Measurements from ENCODE around the gene CFAP251. TPM values are rescaled to one million over a fixed set of nuclear protein-coding genes. Genes with fewer than 3 reads are reported as not detected.
"Not testable (repeated sequence)": the region's sequence is repeated elsewhere in the genome, so short reads cannot be mapped to it uniquely, and the experiment has no call there.

Gene CFAP251
- total RNA-seq, 1 experiment from 2014 or later: 5.5 TPM

DNA sequence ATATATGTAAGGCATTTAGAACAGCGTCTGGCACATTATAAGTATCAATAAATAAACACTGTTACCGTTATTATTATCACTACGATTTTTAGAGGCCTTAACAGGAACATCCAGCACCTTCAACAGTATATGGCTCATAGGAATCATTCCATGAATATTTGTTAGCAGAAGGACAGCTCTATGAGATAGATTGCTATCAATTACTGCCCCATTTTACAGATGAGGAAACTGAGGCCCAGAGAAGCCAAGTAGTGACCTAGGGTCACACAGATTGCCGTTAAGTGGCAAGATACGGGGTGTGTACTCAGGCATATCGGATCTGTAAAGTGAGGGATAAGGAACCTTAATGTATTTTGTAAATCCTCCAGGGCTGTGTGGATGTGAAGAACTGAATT is 30.3 kb upstream of the CFAP251 start:
- Histone ChIP-seq H3K27me3 (replicated peaks; ENCODE audit: insufficient read depth, low read depth, low read length, poor library complexity) (no peaks in the 10 kb centered on the region), H3K4me1 (ENCODE audit: insufficient read depth, low read length, poor library complexity, severe bottlenecking) (peaks cover 8% of the 10 kb centered on the region), H3K36me3 (ENCODE audit: insufficient read depth, low read length, poor library complexity, severe bottlenecking) (peaks cover 5% of the 10 kb centered on the region), H3K27ac (ENCODE audit: low read depth, low read length, poor library complexity, severe bottlenecking) (peak overlapping the region; percentile 94), H3K9me3 (ENCODE audit: low read depth, low read length, poor library complexity, severe bottlenecking) (no peaks in the 10 kb centered on the region), H3K4me3 (ENCODE audit: low read depth, low read length, poor library complexity, severe bottlenecking) (peak overlapping the region; percentile 87)
- DNase-seq (ENCODE audit: low spot score): no peak
- ChIA-PET POLR2A (ENCODE audit: low non-redundant PET) (interaction anchor here (0.5 to 0.6 kb wide), 4 partner anchors 23 to 111 kb away, joined by 5 to 19 read pairs (median 8); no protein-coding TSS in a partner anchor), CTCF (interaction anchor here (0.6 to 1.3 kb wide), 5 partner anchors 18 to 112 kb away, joined by 3 to 10 read pairs (median 4); partner anchors contain the start of gene RHOF)
- TF ChIP-seq EZH2 (IDR thresholded peaks at IDR 0.05; ENCODE audit: borderline replicate concordance, low read depth, low read length, poor library complexity, severe bottlenecking): no peak
- TF ChIP-seq, protein P1, sequence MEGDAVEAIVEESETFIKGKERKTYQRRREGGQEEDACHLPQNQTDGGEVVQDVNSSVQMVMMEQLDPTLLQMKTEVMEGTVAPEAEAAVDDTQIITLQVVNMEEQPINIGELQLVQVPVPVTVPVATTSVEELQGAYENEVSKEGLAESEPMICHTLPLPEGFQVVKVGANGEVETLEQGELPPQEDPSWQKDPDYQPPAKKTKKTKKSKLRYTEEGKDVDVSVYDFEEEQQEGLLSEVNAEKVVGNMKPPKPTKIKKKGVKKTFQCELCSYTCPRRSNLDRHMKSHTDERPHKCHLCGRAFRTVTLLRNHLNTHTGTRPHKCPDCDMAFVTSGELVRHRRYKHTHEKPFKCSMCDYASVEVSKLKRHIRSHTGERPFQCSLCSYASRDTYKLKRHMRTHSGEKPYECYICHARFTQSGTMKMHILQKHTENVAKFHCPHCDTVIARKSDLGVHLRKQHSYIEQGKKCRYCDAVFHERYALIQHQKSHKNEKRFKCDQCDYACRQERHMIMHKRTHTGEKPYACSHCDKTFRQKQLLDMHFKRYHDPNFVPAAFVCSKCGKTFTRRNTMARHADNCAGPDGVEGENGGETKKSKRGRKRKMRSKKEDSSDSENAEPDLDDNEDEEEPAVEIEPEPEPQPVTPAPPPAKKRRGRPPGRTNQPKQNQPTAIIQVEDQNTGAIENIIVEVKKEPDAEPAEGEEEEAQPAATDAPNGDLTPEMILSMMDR (conservative IDR thresholded peaks at IDR 0.05; ENCODE audit: low read depth, low read length): no peak; the same call in 1 of the 2 replicates
- TSS peak; percentile 96 for BruUV-seq (replicated peaks)
- intact Hi-C loops (cut with micrococcal nuclease; ENCODE audit: unreplicated experiment): loop anchor here (2.0 to 5.0 kb wide), 3 partner anchors 49 to 191 kb away; no protein-coding TSS in a partner anchor

GRCh38 chr12:121888478-121889273 is 29.7 kb upstream of the CFAP251 start, which contains the start of gene PSMD9:
TSS of gene PSMD9 (plus strand) at chr12:121888790. CDS start at chr12:121888857, 67 bp downstream.
- H3K4me1 ChIP-seq (ENCODE audit: insufficient read depth, low read length, poor library complexity, severe bottlenecking): peaks cover 14% of the 10 kb centered on the region
- peaks cover 5% of the 10 kb centered on the region for H3K36me3 ChIP-seq (ENCODE audit: insufficient read depth, low read length, poor library complexity, severe bottlenecking)
- peak within 1 kb of the TSS; percentile 87 for H3K4me3 ChIP-seq (ENCODE audit: low read depth, low read length, poor library complexity, severe bottlenecking)
- H3K9me3 ChIP-seq (ENCODE audit: low read depth, low read length, poor library complexity, severe bottlenecking): no peaks in the 10 kb centered on the region
- ChIA-PET POLR2A (ENCODE audit: low non-redundant PET) (interaction anchor here (0.5 to 0.6 kb wide), 4 partner anchors 24 to 112 kb away, joined by 5 to 19 read pairs (median 8); no protein-coding TSS in a partner anchor), CTCF (interaction anchor here (0.6 to 1.3 kb wide), 5 partner anchors 29 to 112 kb away, joined by 3 to 10 read pairs (median 3); partner anchors contain the start of genes CFAP251 and RHOF)
- DNase-seq (ENCODE audit: low spot score): peak; percentile 98
- H3K27me3 ChIP-seq (replicated peaks; ENCODE audit: insufficient read depth, low read depth, low read length, poor library complexity): no peaks in the 10 kb centered on the region
- TF ChIP-seq, protein P1 (conservative IDR thresholded peaks at IDR 0.05; ENCODE audit: low read depth, low read length): peak; percentile 63
- no peak for TF ChIP-seq EZH2 (IDR thresholded peaks at IDR 0.05; ENCODE audit: borderline replicate concordance, low read depth, low read length, poor library complexity, severe bottlenecking)
- TSS peak; percentile 76 for BruUV-seq (replicated peaks)
- intact Hi-C loops (cut with micrococcal nuclease; ENCODE audit: unreplicated experiment): loop anchor here (2.0 to 5.0 kb wide), 3 partner anchors 50 to 191 kb away; no protein-coding TSS in a partner anchor
- peak within 1 kb of the TSS; percentile 94 for H3K27ac ChIP-seq (ENCODE audit: low read depth, low read length, poor library complexity, severe bottlenecking)

- POLR2A ChIA-PET (ENCODE audit: low non-redundant PET): no interaction called here
- intact Hi-C loops (cut with micrococcal nuclease; ENCODE audit: unreplicated experiment): loop anchor here (2.0 to 5.0 kb wide), 3 partner anchors 50 to 192 kb away; no protein-coding TSS in a partner anchor
Measured at GRCh38 chr12:121889274-121889624, 29.1 kb upstream of the CFAP251 start.

GRCh38 chr12:121889661-121890060 is 28.7 kb upstream of the CFAP251 start:
- BruUV-seq (replicated peaks); H3K27me3 ChIP-seq (replicated peaks; ENCODE audit: insufficient read depth, low read depth, low read length, poor library complexity); H3K9me3 ChIP-seq (ENCODE audit: low read depth, low read length, poor library complexity, severe bottlenecking); H3K36me3 ChIP-seq (ENCODE audit: insufficient read depth, low read length, poor library complexity, severe bottlenecking); POLR2A ChIA-PET (ENCODE audit: low non-redundant PET): not testable (repeated sequence)
- Histone ChIP-seq H3K4me3 (ENCODE audit: low read depth, low read length, poor library complexity, severe bottlenecking) (peak overlapping the region; percentile 87), H3K4me1 (ENCODE audit: insufficient read depth, low read length, poor library complexity, severe bottlenecking) (peaks cover 15% of the 10 kb centered on the region), H3K27ac (ENCODE audit: low read depth, low read length, poor library complexity, severe bottlenecking) (peak overlapping the region; percentile 94)
- CTCF ChIA-PET: interaction anchor here (0.9 kb wide), 1 partner anchor 28 kb away, joined by 3 read pairs; the partner anchor contains the start of gene CFAP251
- intact Hi-C loops (cut with micrococcal nuclease; ENCODE audit: unreplicated experiment): loop anchor here (2.0 to 5.0 kb wide), 3 partner anchors 51 to 192 kb away; no protein-coding TSS in a partner anchor
- peak; percentile 11 for DNase-seq (ENCODE audit: low spot score)

More at GRCh38 chr12:121889274-121889624, 29.1 kb upstream of the CFAP251 start:
- no TSS peak for BruUV-seq (replicated peaks)
- CTCF ChIA-PET: interaction anchor here (0.9 kb wide), 1 partner anchor 29 kb away, joined by 3 read pairs; the partner anchor contains the start of gene CFAP251
- Histone ChIP-seq H3K9me3 (ENCODE audit: low read depth, low read length, poor library complexity, severe bottlenecking) (no peaks in the 10 kb centered on the region), H3K27ac (ENCODE audit: low read depth, low read length, poor library complexity, severe bottlenecking) (peak overlapping the region; percentile 94), H3K4me3 (ENCODE audit: low read depth, low read length, poor library complexity, severe bottlenecking) (peak overlapping the region; percentile 87), H3K36me3 (ENCODE audit: insufficient read depth, low read length, poor library complexity, severe bottlenecking) (peaks cover 5% of the 10 kb centered on the region), H3K27me3 (replicated peaks; ENCODE audit: insufficient read depth, low read depth, low read length, poor library complexity) (no peaks in the 10 kb centered on the region), H3K4me1 (ENCODE audit: insufficient read depth, low read length, poor library complexity, severe bottlenecking) (peaks cover 15% of the 10 kb centered on the region)
- TF ChIP-seq, protein P1 (conservative IDR thresholded peaks at IDR 0.05; ENCODE audit: low read depth, low read length): no peak
- DNase-seq (ENCODE audit: low spot score): no peak
